ENCODE results near the gene SLC7A4. TPM values are rescaled to one million over a fixed set of nuclear protein-coding genes. Genes with fewer than 3 reads are reported as not detected.
A peak's percentile ranks its signal among the peaks of the same experiment; 100 is the strongest.

SLC7A4 gene
- polyA plus RNA-seq, 1 donor from 2014 or later, result not detected

DNA sequence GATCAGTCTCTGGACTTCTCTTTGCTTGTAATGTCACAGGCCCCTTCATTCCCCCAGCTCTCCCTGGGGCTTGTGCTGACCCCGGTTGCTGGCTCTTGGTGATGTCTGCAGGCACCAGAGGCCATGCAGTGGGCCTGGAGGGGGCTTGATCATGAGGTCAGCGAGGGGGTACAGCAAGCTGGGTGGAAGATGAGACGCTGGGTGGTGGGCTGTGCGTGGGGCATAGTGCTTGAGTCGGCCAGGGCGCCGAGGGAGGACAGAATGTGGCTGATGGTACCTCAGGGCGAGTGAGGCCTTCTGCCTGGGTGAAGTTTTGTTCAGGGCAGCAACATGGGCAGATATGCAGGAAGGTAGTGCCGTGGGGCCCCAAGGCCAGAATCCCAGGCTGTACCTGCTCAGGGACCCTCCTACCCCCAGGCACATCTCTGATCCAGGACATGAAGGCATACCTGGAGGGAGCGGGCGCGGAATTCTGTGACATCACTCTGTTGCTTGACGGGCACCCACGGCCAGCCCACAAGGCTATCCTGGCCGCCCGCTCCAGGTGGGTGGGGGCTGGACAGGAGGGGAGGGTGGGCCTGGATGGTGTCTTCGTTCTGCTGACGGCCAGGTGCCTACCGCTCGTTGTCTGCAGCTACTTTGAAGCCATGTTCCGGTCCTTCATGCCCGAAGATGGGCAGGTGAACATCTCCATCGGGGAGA lies 36.9 kb downstream of the SLC7A4 start:
- H3K36me3 Mint-ChIP-seq, result peaks cover 2% of the 10 kb centered on the region
- H3K9me3 Mint-ChIP-seq, result no peaks in the 10 kb centered on the region
- H3K27ac Mint-ChIP-seq, result peak overlapping the region in 1 of 3 donors; percentile 57
- H3K27me3 Mint-ChIP-seq, result no peaks in the 10 kb centered on the region
- no peak overlapping the region for H3K4me3 Mint-ChIP-seq
- H3K4me1 Mint-ChIP-seq, result peaks cover 0 to 1% (median 0%) of the 10 kb centered on the region in 3 donors

DNA sequence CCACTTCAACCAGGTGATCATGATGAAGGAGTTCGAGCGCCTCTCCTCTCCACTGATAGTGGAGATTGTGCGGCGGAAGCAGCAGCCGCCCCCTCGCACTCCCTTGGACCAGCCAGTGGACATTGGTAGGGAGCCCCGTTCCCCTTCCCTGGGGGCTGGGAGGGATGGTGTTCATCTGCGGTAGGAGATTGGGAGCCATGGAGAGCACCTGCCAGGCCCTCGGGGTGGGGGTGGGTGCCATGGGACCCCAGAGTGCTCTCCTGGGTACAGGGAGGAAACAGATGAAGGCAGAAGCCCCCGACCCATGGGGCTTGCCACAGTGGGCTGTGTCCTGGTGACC lies 37.5 kb downstream of the SLC7A4 start:
- Mint-ChIP-seq H3K4me1 (no peaks in the 10 kb centered on the region), H3K9me3 (no peaks in the 10 kb centered on the region), H3K27me3 (no peaks in the 10 kb centered on the region), H3K4me3 (no peak overlapping the region), H3K27ac (no peak overlapping the region), H3K36me3 (peaks cover 2% of the 10 kb centered on the region)

DNA sequence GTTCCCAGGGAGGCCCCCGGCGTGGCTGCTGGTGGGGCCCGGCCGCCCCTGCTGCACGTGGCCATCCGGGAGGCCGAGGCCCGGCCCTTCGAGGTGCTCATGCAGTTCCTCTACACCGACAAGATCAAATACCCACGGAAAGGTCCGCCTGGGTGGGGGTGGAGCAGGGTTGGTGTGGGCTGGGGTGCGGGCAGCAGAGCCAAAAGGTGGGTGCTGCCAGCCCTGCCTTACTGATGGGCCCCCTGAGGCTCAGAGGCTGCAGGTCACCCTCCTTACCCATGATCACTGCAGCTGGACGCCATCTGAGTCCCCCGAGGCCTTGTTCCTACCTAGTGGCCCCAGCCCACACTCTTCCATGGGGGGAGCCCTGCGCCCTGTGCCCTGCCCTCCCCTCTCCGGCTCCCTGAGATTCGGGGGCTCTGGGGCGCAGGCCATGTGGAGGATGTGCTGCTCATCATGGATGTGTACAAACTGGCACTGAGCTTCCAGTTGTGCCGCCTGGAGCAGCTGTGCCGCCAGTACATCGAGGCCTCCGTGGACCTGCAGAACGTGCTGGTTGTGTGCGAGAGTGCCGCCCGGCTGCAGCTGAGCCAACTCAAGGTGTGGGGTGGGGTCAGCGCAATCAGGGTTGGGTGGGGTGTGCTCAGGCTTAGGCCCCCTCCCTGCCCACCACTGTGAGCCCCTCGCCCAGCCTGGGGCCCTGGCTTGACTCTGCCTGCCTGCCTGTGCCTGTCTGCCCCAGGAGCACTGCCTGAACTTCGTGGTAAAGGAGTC lies 38.0 kb downstream of the SLC7A4 start:
- Mint-ChIP-seq H3K36me3 (peaks cover 2% of the 10 kb centered on the region), H3K27me3 (no peaks in the 10 kb centered on the region), H3K4me3 (no peak overlapping the region), H3K9me3 (no peaks in the 10 kb centered on the region), H3K4me1 (no peaks in the 10 kb centered on the region), H3K27ac (no peak overlapping the region)

DNA sequence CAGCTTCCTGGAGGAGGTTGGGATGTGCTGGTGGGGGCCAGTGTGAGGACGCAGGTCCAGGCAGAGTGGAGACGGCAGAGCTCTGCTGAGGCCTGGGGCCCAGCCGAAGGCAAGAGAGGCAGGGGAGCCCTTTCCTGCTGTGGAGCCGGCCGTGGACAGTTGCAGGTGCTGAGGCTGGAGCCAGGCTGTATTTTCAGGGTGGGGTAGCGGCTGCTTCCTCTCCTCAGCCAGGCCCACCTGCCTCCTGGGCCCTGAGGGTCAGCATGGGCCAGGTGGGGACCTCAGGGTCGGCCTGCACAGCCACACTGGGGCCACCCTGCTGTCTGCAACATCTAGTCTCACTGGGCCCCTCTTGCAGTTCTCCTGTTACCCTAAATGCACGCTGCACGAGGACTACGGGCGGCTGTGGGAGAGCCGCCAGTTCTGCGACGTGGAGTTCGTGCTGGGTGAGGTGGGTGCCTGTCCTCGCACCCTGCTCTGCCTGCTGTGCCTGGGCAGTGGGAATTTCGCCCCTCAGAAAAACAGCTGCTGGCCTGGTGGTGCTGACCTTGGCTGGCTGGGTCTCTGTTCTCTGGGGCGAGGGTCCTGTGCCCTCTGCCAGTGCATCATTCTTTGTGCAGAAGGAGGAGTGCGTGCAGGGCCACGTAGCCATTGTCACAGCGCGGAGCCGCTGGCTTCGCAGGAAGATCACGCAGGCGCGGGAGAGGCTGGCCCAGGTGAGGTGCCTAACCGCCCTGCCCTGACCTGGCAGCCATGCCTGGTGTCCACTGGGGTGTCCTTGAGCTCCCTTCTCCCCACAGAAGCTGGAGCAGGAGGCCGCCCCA lies 38.8 kb downstream of the SLC7A4 start:
- no peaks in the 10 kb centered on the region for H3K9me3 Mint-ChIP-seq
- H3K27ac Mint-ChIP-seq, result no peak overlapping the region
- H3K4me1 Mint-ChIP-seq, result peaks cover 0 to 2% (median 0%) of the 10 kb centered on the region in 3 donors
- no peak overlapping the region for H3K4me3 Mint-ChIP-seq
- H3K27me3 Mint-ChIP-seq, result no peaks in the 10 kb centered on the region
- H3K36me3 Mint-ChIP-seq, result peaks cover 2% of the 10 kb centered on the region

DNA sequence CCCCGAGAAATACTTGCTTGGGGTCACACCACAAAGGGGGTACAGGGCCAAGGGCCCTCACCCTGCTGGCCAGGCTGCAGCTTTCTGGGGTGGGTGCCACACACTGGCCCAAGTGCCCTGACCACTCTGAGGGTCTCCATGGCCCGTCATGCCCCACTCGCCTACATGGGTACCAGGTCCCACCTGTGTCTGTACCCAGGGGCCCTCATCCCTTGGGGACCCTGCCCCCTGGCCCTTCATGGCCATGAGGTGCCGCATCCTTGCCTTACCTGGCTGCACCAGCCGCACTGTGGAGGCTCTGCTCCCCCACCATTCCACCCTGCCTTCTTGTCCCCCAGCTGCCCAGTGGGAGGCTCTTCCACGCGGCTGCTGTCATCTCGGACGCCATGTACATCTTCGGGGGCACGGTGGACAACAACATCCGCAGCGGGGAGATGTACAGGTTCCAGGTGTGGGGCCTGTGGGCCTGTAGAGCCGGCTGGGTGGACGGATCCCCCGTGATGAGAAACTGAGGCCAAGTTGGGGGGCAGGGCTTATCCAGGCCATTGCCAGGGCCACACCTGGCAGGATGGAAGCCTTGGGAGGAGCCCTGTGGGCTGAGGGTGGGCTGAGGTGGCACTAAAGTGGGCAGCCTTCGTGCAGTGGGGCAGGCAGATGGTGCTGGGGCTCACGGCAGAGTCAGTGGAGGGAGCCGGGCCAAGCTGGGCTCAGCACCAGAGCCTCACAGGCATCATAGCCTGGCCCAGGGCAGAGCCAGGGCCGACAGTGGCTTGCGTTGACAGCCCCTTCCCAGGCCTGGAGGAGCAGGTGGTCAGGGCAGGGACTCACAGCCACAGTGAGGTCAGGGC lies 39.7 kb downstream of the SLC7A4 start:
- H3K4me1 Mint-ChIP-seq, result peaks cover 0 to 2% (median 0%) of the 10 kb centered on the region in 3 donors
- H3K9me3 Mint-ChIP-seq, result no peaks in the 10 kb centered on the region
- H3K27me3 Mint-ChIP-seq, result no peaks in the 10 kb centered on the region
- H3K27ac Mint-ChIP-seq, result no peak overlapping the region
- H3K36me3 Mint-ChIP-seq, result no peaks in the 10 kb centered on the region
- H3K4me3 Mint-ChIP-seq, result no peak overlapping the region

DNA sequence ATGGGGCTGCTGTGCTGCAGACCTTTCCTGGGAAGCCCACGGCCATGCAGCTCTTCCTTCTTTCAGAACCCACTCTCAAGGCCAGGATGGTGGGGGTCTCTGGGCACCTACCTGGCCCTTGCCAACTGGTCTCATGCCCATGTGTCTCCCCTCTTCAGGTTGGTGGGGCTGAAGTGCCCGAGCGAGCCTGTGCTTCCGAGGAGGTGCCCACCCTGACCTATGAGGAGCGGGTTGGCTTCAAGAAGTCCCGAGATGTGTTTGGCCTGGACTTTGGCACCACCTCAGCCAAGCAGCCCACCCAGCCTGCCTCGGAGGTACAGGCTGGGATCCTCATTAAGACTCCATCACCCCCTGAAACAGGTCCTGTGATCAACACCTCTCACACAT lies 40.3 kb downstream of the SLC7A4 start:
- H3K9me3 Mint-ChIP-seq, result no peaks in the 10 kb centered on the region
- H3K27me3 Mint-ChIP-seq, result no peaks in the 10 kb centered on the region
- H3K4me3 Mint-ChIP-seq, result no peak overlapping the region
- peaks cover 0 to 2% (median 0%) of the 10 kb centered on the region in 3 donors for H3K4me1 Mint-ChIP-seq
- H3K27ac Mint-ChIP-seq, result no peak overlapping the region
- H3K36me3 Mint-ChIP-seq, result no peaks in the 10 kb centered on the region

- Mint-ChIP-seq H3K36me3 (no peaks in the 10 kb centered on the region), H3K27me3 (no peaks in the 10 kb centered on the region), H3K9me3 (no peaks in the 10 kb centered on the region), H3K27ac (no peak overlapping the region), H3K4me3 (no peak overlapping the region), H3K4me1 (peaks cover 0 to 3% (median 0%) of the 10 kb centered on the region in 3 donors)
Measured at GRCh38 chr22:20991252-20992055, 40.9 kb downstream of the SLC7A4 start.

- H3K4me3 Mint-ChIP-seq, result no peak overlapping the region
- no peaks in the 10 kb centered on the region for H3K9me3 Mint-ChIP-seq
- no peaks in the 10 kb centered on the region for H3K27me3 Mint-ChIP-seq
- H3K27ac Mint-ChIP-seq, result no peak overlapping the region
- H3K36me3 Mint-ChIP-seq, result no peaks in the 10 kb centered on the region
- H3K4me1 Mint-ChIP-seq, result peaks cover 0 to 4% (median 0%) of the 10 kb centered on the region in 3 donors
Measured at GRCh38 chr22:20990184-20991180, 41.9 kb downstream of the SLC7A4 start.

- Mint-ChIP-seq H3K4me3 (peak overlapping the region in 1 of 4 donors; percentile 43), H3K9me3 (no peaks in the 10 kb centered on the region), H3K27me3 (no peaks in the 10 kb centered on the region), H3K4me1 (peaks cover 0 to 4% (median 0%) of the 10 kb centered on the region in 3 donors), H3K36me3 (no peaks in the 10 kb centered on the region), H3K27ac (no peak overlapping the region)
Measured at GRCh38 chr22:20989323-20990138, 42.8 kb downstream of the SLC7A4 start.

- Mint-ChIP-seq H3K4me1 (peaks cover 4 to 5% (median 4%) of the 10 kb centered on the region in 3 donors), H3K27me3 (no peaks in the 10 kb centered on the region), H3K27ac (no peak overlapping the region), H3K4me3 (peak overlapping the region in 1 of 4 donors; percentile 43), H3K36me3 (no peaks in the 10 kb centered on the region), H3K9me3 (no peaks in the 10 kb centered on the region)
Measured at GRCh38 chr22:20988573-20989322, 43.6 kb downstream of the SLC7A4 start.

- Mint-ChIP-seq H3K9me3 (no peaks in the 10 kb centered on the region), H3K36me3 (no peaks in the 10 kb centered on the region), H3K4me3 (no peak overlapping the region), H3K27ac (no peak overlapping the region), H3K27me3 (no peaks in the 10 kb centered on the region), H3K4me1 (peaks cover 11 to 14% (median 12%) of the 10 kb centered on the region in 3 donors)
Measured at GRCh38 chr22:20987375-20987774, 45.0 kb downstream of the SLC7A4 start.

DNA sequence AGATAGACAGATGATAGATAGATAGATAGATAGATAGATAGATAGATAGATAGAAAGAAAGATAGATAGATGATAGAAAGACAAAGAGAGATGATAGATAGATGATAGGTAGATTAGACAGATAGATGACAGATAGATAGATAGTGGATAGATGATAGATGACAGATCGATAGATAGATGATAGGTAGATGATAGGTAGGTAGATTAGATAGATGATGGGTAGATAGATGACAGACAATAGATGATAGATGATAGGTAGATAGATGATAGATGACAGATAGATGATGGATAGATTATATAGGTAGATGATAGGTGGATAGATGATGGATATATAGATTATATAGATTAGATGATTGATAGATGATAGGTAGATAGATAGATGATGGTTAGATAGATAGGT lies 46.0 kb downstream of the SLC7A4 start:
- H3K9me3 Mint-ChIP-seq, result no peaks in the 10 kb centered on the region
- H3K27ac Mint-ChIP-seq, result no peak overlapping the region
- H3K27me3 Mint-ChIP-seq, result no peaks in the 10 kb centered on the region
- H3K4me1 Mint-ChIP-seq, result peaks cover 13 to 16% (median 16%) of the 10 kb centered on the region in 3 donors
- no peak overlapping the region for H3K4me3 Mint-ChIP-seq
- H3K36me3 Mint-ChIP-seq, result no peaks in the 10 kb centered on the region
